NT2/D1 (cell line): ENCODE results near the gene TINCR.

Experiments
- DNase-seq: peaks from one replicate; pipeline ENCODE4 v3.0.0-alpha.2; 2011; ENCODE audit warnings: low read depth, low spot score
- H3K27me3 ChIP-seq: 2 replicates; pipeline ENCODE4 v1.6.0; 2011; ENCODE audit warnings: mild to moderate bottlenecking; ENCODE audit not compliant: insufficient read length, insufficient read depth
- H3K36me3 ChIP-seq: 2 replicates; pipeline ENCODE4 v1.6.1; 2011; ENCODE audit warnings: mild to moderate bottlenecking, low read length, mixed read lengths; ENCODE audit not compliant: insufficient read depth, insufficient read length
- H3K4me1 ChIP-seq: 2 replicates; pipeline ENCODE4 v1.5.1; 2011; ENCODE audit not compliant: insufficient read depth, insufficient read length
- H3K4me3 ChIP-seq: 2 replicates; pipeline ENCODE4 v1.5.1; 2011; ENCODE audit warnings: low read depth; ENCODE audit not compliant: insufficient read length
- H3K9ac ChIP-seq: 2 replicates; pipeline ENCODE4 v1.6.0; 2011; ENCODE audit warnings: low read depth; ENCODE audit not compliant: insufficient read length
- H3K9me3 ChIP-seq: 2 replicates; pipeline ENCODE4 v1.5.1; 2011; ENCODE audit warnings: mild to moderate bottlenecking, low read length; ENCODE audit not compliant: insufficient read depth
- SUZ12 ChIP-seq: IDR thresholded peaks from 2 replicates; pipeline ENCODE4 v1.6.1; 2011; ENCODE audit not compliant: insufficient read length, insufficient read depth; ENCODE audit errors: extremely low read depth
- YY1 ChIP-seq: IDR thresholded peaks from 2 replicates; pipeline ENCODE4 v1.6.1; 2011; ENCODE audit not compliant: insufficient read length, insufficient read depth
- ZNF274 ChIP-seq: IDR thresholded peaks from 2 replicates; pipeline ENCODE4 v1.6.1; 2011; ENCODE audit warnings: mild to moderate bottlenecking, low read depth, low read length

Gene TINCR

GRCh38 chr19:5563935-5564612 lies 3.7 kb downstream of the TINCR start:
- no peak overlapping the region for H3K4me3 ChIP-seq
- DNase-seq: no peak
- H3K27me3 ChIP-seq: peaks cover 5% of the 10 kb centered on the region
- peaks cover 26% of the 10 kb centered on the region for H3K4me1 ChIP-seq
- H3K9ac ChIP-seq: peak overlapping the region; percentile 18
- H3K9me3 ChIP-seq: peaks cover 15% of the 10 kb centered on the region; the same call in 1 of the 2 replicates
- peaks cover 4% of the 10 kb centered on the region for H3K36me3 ChIP-seq
- TF ChIP-seq YY1: no peak
- TF ChIP-seq SUZ12: no peak
- TF ChIP-seq ZNF274: no peak

GRCh38 chr19:5563008-5563431 lies 4.7 kb downstream of the TINCR start:
- no peak for DNase-seq
- peaks cover 15% of the 10 kb centered on the region; the same call in 1 of the 2 replicates for H3K9me3 ChIP-seq
- peaks cover 5% of the 10 kb centered on the region for H3K27me3 ChIP-seq
- H3K4me3 ChIP-seq: no peak overlapping the region
- peaks cover 29% of the 10 kb centered on the region for H3K4me1 ChIP-seq
- H3K36me3 ChIP-seq: peaks cover 4% of the 10 kb centered on the region
- no peak overlapping the region for H3K9ac ChIP-seq
- TF ChIP-seq YY1 (no peak), SUZ12 (no peak)

GRCh38 chr19:5562280-5562679 lies 5.5 kb downstream of the TINCR start:
- H3K4me3 ChIP-seq: no peak overlapping the region
- peaks cover 15% of the 10 kb centered on the region; the same call in 1 of the 2 replicates for H3K9me3 ChIP-seq
- peaks cover 4% of the 10 kb centered on the region for H3K36me3 ChIP-seq
- peaks cover 28% of the 10 kb centered on the region for H3K4me1 ChIP-seq
- H3K27me3 ChIP-seq: peaks cover 4% of the 10 kb centered on the region
- no peak overlapping the region for H3K9ac ChIP-seq
- TF ChIP-seq ZNF274 (no peak), YY1 (no peak), SUZ12 (no peak)
- DNase-seq: no peak

- Histone ChIP-seq H3K9me3 (peaks cover 15% of the 10 kb centered on the region; the same call in 1 of the 2 replicates), H3K36me3 (peaks cover 4% of the 10 kb centered on the region), H3K4me3 (no peak overlapping the region), H3K27me3 (no peaks in the 10 kb centered on the region), H3K9ac (no peak overlapping the region), H3K4me1 (peaks cover 31% of the 10 kb centered on the region)
- DNase-seq: no peak
- no peak for TF ChIP-seq YY1
- no peak for TF ChIP-seq SUZ12
- no peak for TF ChIP-seq ZNF274
Observed at GRCh38 chr19:5561559-5561958, 6.2 kb downstream of the TINCR start.

GRCh38 chr19:5560156-5560555 lies 7.6 kb downstream of the TINCR start:
- Histone ChIP-seq H3K4me3 (no peak overlapping the region), H3K4me1 (peaks cover 31% of the 10 kb centered on the region), H3K36me3 (peaks cover 4% of the 10 kb centered on the region), H3K9ac (no peak overlapping the region), H3K27me3 (no peaks in the 10 kb centered on the region), H3K9me3 (peaks cover 15% of the 10 kb centered on the region; the same call in 1 of the 2 replicates)
- no peak for DNase-seq
- no peak for TF ChIP-seq ZNF274
- TF ChIP-seq SUZ12: no peak
- no peak for TF ChIP-seq YY1

GRCh38 chr19:5559804-5560133 lies 8.0 kb downstream of the TINCR start:
- TF ChIP-seq SUZ12: no peak
- TF ChIP-seq ZNF274: no peak
- no peak for TF ChIP-seq YY1
- Histone ChIP-seq H3K27me3 (no peaks in the 10 kb centered on the region), H3K36me3 (peaks cover 4% of the 10 kb centered on the region), H3K4me3 (no peak overlapping the region), H3K9ac (peak overlapping the region; percentile 37), H3K4me1 (peaks cover 29% of the 10 kb centered on the region), H3K9me3 (peaks cover 15% of the 10 kb centered on the region; the same call in 1 of the 2 replicates)
- no peak for DNase-seq

- no peaks in the 10 kb centered on the region for H3K27me3 ChIP-seq
- no peak overlapping the region for H3K4me3 ChIP-seq
- H3K4me1 ChIP-seq: peaks cover 29% of the 10 kb centered on the region
- H3K9me3 ChIP-seq: peaks cover 15% of the 10 kb centered on the region; the same call in 1 of the 2 replicates
- DNase-seq: no peak
- no peak overlapping the region for H3K9ac ChIP-seq
- TF ChIP-seq SUZ12 (no peak), YY1 (no peak), ZNF274 (no peak)
- H3K36me3 ChIP-seq: peaks cover 4% of the 10 kb centered on the region
Observed at GRCh38 chr19:5558101-5558621, 9.6 kb downstream of the TINCR start.
